Activated T-helper 1 cell treated with anti-CD3 and anti-CD28 coated beads, Interleukin-12 subunit alpha, Interleukin-12 subunit beta, Interleukin-2, Interleukin-4 antibody, amounts not matched to agents 30 ng/mL and 10 ng/mL and 1 ng/mL, durations not matched to agents 14 hours and 24 hours and 36 hours (primary cell): ENCODE measurements around the gene SFMBT2. TPM values are rescaled to one million over a fixed set of nuclear protein-coding genes. Genes with fewer than 3 reads are reported as not detected.

ENCODE experiments used
- DNase-seq: peaks from one replicate; pipeline ENCODE4 v3.0.0; 2021; ENCODE audit warnings: low spot score
- H3K27ac Mint-ChIP-seq: one replicate; pipeline ENCODE4 v1.8.0; 2021; ENCODE audit warnings: mild to moderate bottlenecking, mixed read lengths
- H3K27me3 Mint-ChIP-seq: one replicate; pipeline ENCODE4 v1.8.0; 2022; ENCODE audit warnings: mild to moderate bottlenecking, moderate library complexity, mixed read lengths; ENCODE audit not compliant: insufficient read depth
- H3K36me3 Mint-ChIP-seq: one replicate; pipeline ENCODE4 v1.8.0; 2021; ENCODE audit warnings: low read depth, mixed read lengths
- H3K4me1 Mint-ChIP-seq: one replicate; pipeline ENCODE4 v1.8.0; 2021; ENCODE audit warnings: low read depth, mixed read lengths
- H3K4me3 Mint-ChIP-seq: one replicate; pipeline ENCODE4 v1.8.0; 2021; ENCODE audit warnings: mild to moderate bottlenecking, moderate library complexity, mixed read lengths
- H3K9me3 Mint-ChIP-seq: one replicate; pipeline ENCODE4 v1.8.0; 2021; ENCODE audit warnings: mixed read lengths
- intact Hi-C: fragments of 100-400 bp; cut with micrococcal nuclease; formaldehyde crosslinking; loops from one replicate; pipeline ENCODE4 v1.15.1; 2024
- total RNA-seq: library from RNA; stranded (reverse); gene quantifications from 2 replicates; pipeline ENCODE4 v1.2.3, GENCODE V29; 2022

SFMBT2 gene
- total RNA-seq, 1 donor from 2014 or later: 39.1 TPM

GRCh38 chr10:7171825-7172224, 239.0 kb downstream of the SFMBT2 start:
- H3K36me3 Mint-ChIP-seq: peaks cover 67% of the 10 kb centered on the region

GRCh38 chr10:7170626-7171322, 240.1 kb downstream of the SFMBT2 start:
- no peaks in the 10 kb centered on the region for H3K27me3 Mint-ChIP-seq
- no peak for DNase-seq
- no peak overlapping the region for H3K4me3 Mint-ChIP-seq
- H3K4me1 Mint-ChIP-seq: no peaks in the 10 kb centered on the region
- intact Hi-C loops: no loop called here
- peaks cover 13% of the 10 kb centered on the region for H3K9me3 Mint-ChIP-seq
- H3K36me3 Mint-ChIP-seq: peaks cover 65% of the 10 kb centered on the region
- H3K27ac Mint-ChIP-seq: peak overlapping the region; percentile 67

More at GRCh38 chr10:7171825-7172224, 239.0 kb downstream of the SFMBT2 start:
- DNase-seq: no peak
- Mint-ChIP-seq H3K4me3 (no peak overlapping the region), H3K9me3 (peaks cover 20% of the 10 kb centered on the region), H3K27me3 (no peaks in the 10 kb centered on the region), H3K4me1 (no peaks in the 10 kb centered on the region), H3K27ac (no peak overlapping the region)
- intact Hi-C loops: no loop called here

- H3K4me3 Mint-ChIP-seq: no peak overlapping the region
- no peaks in the 10 kb centered on the region for H3K9me3 Mint-ChIP-seq
- no peak for DNase-seq
- H3K27me3 Mint-ChIP-seq: no peaks in the 10 kb centered on the region
- intact Hi-C loops: no loop called here
- no peaks in the 10 kb centered on the region for H3K4me1 Mint-ChIP-seq
- peaks cover 48% of the 10 kb centered on the region for H3K36me3 Mint-ChIP-seq
- no peak overlapping the region for H3K27ac Mint-ChIP-seq
Observed at GRCh38 chr10:7168414-7168813, 242.4 kb downstream of the SFMBT2 start.

GRCh38 chr10:7165500-7166177, 245.2 kb downstream of the SFMBT2 start:
- H3K4me3 Mint-ChIP-seq: no peak overlapping the region
- peaks cover 46% of the 10 kb centered on the region for H3K36me3 Mint-ChIP-seq
- H3K4me1 Mint-ChIP-seq: no peaks in the 10 kb centered on the region
- no peak overlapping the region for H3K27ac Mint-ChIP-seq
- DNase-seq: no peak
- intact Hi-C loops: no loop called here
- no peaks in the 10 kb centered on the region for H3K27me3 Mint-ChIP-seq
- H3K9me3 Mint-ChIP-seq: no peaks in the 10 kb centered on the region

GRCh38 chr10:7164955-7165354, 245.9 kb downstream of the SFMBT2 start:
- H3K27ac Mint-ChIP-seq: no peak overlapping the region
- H3K4me1 Mint-ChIP-seq: peaks cover 6% of the 10 kb centered on the region
- H3K27me3 Mint-ChIP-seq: no peaks in the 10 kb centered on the region
- H3K4me3 Mint-ChIP-seq: no peak overlapping the region
- H3K36me3 Mint-ChIP-seq: peaks cover 51% of the 10 kb centered on the region
- no peaks in the 10 kb centered on the region for H3K9me3 Mint-ChIP-seq
- no peak for DNase-seq
- intact Hi-C loops: no loop called here

GRCh38 chr10:7162331-7162730, 248.5 kb downstream of the SFMBT2 start:
- no peaks in the 10 kb centered on the region for H3K27me3 Mint-ChIP-seq

GRCh38 chr10:7161484-7162250, 249.2 kb downstream of the SFMBT2 start:
- Mint-ChIP-seq H3K4me1 (peaks cover 22% of the 10 kb centered on the region), H3K27me3 (no peaks in the 10 kb centered on the region), H3K27ac (no peak overlapping the region), H3K36me3 (peaks cover 46% of the 10 kb centered on the region), H3K4me3 (no peak overlapping the region), H3K9me3 (no peaks in the 10 kb centered on the region)
- DNase-seq: no peak
- intact Hi-C loops: no loop called here

More at GRCh38 chr10:7162331-7162730, 248.5 kb downstream of the SFMBT2 start:
- H3K27ac Mint-ChIP-seq: no peak overlapping the region
- DNase-seq: no peak
- H3K36me3 Mint-ChIP-seq: peaks cover 50% of the 10 kb centered on the region
- intact Hi-C loops: no loop called here
- H3K9me3 Mint-ChIP-seq: no peaks in the 10 kb centered on the region
- H3K4me3 Mint-ChIP-seq: no peak overlapping the region
- peaks cover 15% of the 10 kb centered on the region for H3K4me1 Mint-ChIP-seq

GRCh38 chr10:7159928-7160327, 250.9 kb downstream of the SFMBT2 start:
- Mint-ChIP-seq H3K4me3 (no peak overlapping the region), H3K27me3 (no peaks in the 10 kb centered on the region)
- intact Hi-C loops: no loop called here

GRCh38 chr10:7159517-7159916, 251.3 kb downstream of the SFMBT2 start:
- Mint-ChIP-seq H3K27me3 (no peaks in the 10 kb centered on the region), H3K36me3 (peaks cover 39% of the 10 kb centered on the region), H3K4me3 (no peak overlapping the region), H3K9me3 (no peaks in the 10 kb centered on the region), H3K4me1 (peaks cover 22% of the 10 kb centered on the region), H3K27ac (no peak overlapping the region)
- intact Hi-C loops: no loop called here
- DNase-seq: no peak

More at GRCh38 chr10:7159928-7160327, 250.9 kb downstream of the SFMBT2 start:
- no peak for DNase-seq
- Mint-ChIP-seq H3K27ac (peak overlapping the region; percentile 68), H3K4me1 (peaks cover 22% of the 10 kb centered on the region), H3K36me3 (peaks cover 39% of the 10 kb centered on the region), H3K9me3 (no peaks in the 10 kb centered on the region)

- Mint-ChIP-seq H3K4me3 (no peak overlapping the region), H3K36me3 (peaks cover 29% of the 10 kb centered on the region), H3K27me3 (no peaks in the 10 kb centered on the region), H3K4me1 (peaks cover 30% of the 10 kb centered on the region), H3K27ac (no peak overlapping the region), H3K9me3 (peaks cover 3% of the 10 kb centered on the region)
- DNase-seq: no peak
- intact Hi-C loops: no loop called here
Observed at GRCh38 chr10:7157091-7157490, 253.7 kb downstream of the SFMBT2 start.

GRCh38 chr10:7153750-7154149, 257.1 kb downstream of the SFMBT2 start:
- intact Hi-C loops: no loop called here
- H3K27ac Mint-ChIP-seq: no peak overlapping the region
- peaks cover 13% of the 10 kb centered on the region for H3K27me3 Mint-ChIP-seq
- no peak overlapping the region for H3K4me3 Mint-ChIP-seq
- DNase-seq: no peak
- peaks cover 15% of the 10 kb centered on the region for H3K4me1 Mint-ChIP-seq
- H3K9me3 Mint-ChIP-seq: peaks cover 4% of the 10 kb centered on the region
- peaks cover 11% of the 10 kb centered on the region for H3K36me3 Mint-ChIP-seq

GRCh38 chr10:7152982-7153381, 257.9 kb downstream of the SFMBT2 start:
- H3K27me3 Mint-ChIP-seq: peaks cover 20% of the 10 kb centered on the region
- H3K9me3 Mint-ChIP-seq: peaks cover 4% of the 10 kb centered on the region
- H3K27ac Mint-ChIP-seq: no peak overlapping the region
- intact Hi-C loops: no loop called here
- H3K4me1 Mint-ChIP-seq: peaks cover 15% of the 10 kb centered on the region
- H3K36me3 Mint-ChIP-seq: peaks cover 5% of the 10 kb centered on the region
- no peak overlapping the region for H3K4me3 Mint-ChIP-seq
- no peak for DNase-seq

- DNase-seq: no peak
- intact Hi-C loops: no loop called here
- H3K27ac Mint-ChIP-seq: no peak overlapping the region
- peaks cover 20% of the 10 kb centered on the region for H3K27me3 Mint-ChIP-seq
- peaks cover 4% of the 10 kb centered on the region for H3K9me3 Mint-ChIP-seq
- H3K4me1 Mint-ChIP-seq: peaks cover 15% of the 10 kb centered on the region
- H3K4me3 Mint-ChIP-seq: no peak overlapping the region
- H3K36me3 Mint-ChIP-seq: peaks cover 4% of the 10 kb centered on the region
Observed at GRCh38 chr10:7152341-7152740, 258.5 kb downstream of the SFMBT2 start.
